Brain microvascular endothelial cell (primary cell): ENCODE measurements around the gene IRS4.

ENCODE experiments used
- DNase-seq: peaks from one replicate; pipeline ENCODE4 v3.0.0-alpha.2; 2020
- H3K27ac ChIP-seq: fragments of 250-450 bp; sonication (Bioruptor Pico); 2 replicates; pipeline ENCODE4 v1.5.1; 2020; ENCODE audit warnings: mild to moderate bottlenecking, moderate library complexity
- H3K27me3 ChIP-seq: fragments of 250-450 bp; sonication (Bioruptor Pico); replicated peaks from 2 replicates; pipeline ENCODE4 v1.5.1; 2020; ENCODE audit warnings: mild to moderate bottlenecking
- H3K36me3 ChIP-seq: fragments of 250-450 bp; sonication (Bioruptor Pico); replicated peaks from 2 replicates; pipeline ENCODE4 v1.5.1; 2020; ENCODE audit warnings: mild to moderate bottlenecking
- H3K4me3 ChIP-seq: 2 replicates; pipeline ENCODE4 v1.5.1; 2011; ENCODE audit warnings: low read depth, mild to moderate bottlenecking, control low read depth, low read length, moderate library complexity
- in situ Hi-C: cut with HindIII; loops from 2 replicates; pipeline ENCODE4 v1.10.0; 2017; ENCODE audit warnings: low sequenced_read_pairs, low pct_ligation_motif_present
- TF ChIP-seq, protein P1 (sequence below): IDR thresholded peaks from 2 replicates; pipeline ENCODE4 v1.5.1; 2011; ENCODE audit warnings: low read depth, mild to moderate bottlenecking, moderate library complexity, low read length, control low read depth, inconsistent platforms; ENCODE audit errors: missing control alignments

The IRS4 gene

DNA sequence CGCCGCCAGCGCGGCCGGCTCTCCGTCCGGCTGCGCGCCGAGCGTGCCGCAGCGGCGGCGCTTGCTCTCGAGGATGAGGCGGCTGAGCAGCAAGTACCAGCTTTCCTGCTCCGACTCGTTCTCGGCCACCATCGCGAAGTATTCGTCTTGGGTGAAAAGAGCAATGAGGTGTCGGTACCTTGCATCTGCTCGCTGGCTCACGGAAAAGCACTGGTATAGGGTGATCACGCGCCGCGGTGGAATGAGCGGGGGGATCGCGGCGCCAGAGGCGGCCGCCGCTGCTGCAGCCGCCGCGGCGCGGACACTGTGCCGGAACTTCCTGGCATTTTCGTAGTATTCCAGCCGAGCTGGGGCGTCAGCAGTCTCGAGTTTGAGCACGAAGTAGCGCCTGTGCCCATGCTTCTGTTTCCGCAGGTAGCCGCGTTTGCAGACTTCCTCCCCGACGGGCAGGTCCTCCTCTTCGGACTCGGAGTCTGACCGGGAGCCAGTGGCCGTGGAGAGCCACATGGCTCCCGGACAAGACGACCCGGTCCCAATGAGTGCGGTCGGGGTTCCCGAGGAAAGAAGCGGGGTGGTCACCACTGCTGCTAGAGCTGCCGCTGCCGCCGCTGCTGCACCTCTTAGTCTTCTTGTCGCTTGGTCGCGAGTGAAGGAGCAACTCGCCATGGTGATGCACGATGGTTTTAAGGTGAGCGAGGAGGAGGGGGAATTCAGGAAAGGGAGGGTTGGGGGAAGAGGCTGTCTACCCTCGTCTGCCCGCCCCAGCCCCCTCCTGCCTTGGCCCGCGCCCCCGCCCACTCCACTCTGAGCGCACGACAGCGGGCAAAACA lies 469 bp downstream of the IRS4 start:
- Histone ChIP-seq H3K27ac (no peak overlapping the region), H3K4me3 (peak overlapping the region; percentile 42), H3K36me3 (no peaks in the 10 kb centered on the region), H3K27me3 (peaks cover 33% of the 10 kb centered on the region)
- in situ Hi-C loops: no loop called here
- TF ChIP-seq, protein P1, sequence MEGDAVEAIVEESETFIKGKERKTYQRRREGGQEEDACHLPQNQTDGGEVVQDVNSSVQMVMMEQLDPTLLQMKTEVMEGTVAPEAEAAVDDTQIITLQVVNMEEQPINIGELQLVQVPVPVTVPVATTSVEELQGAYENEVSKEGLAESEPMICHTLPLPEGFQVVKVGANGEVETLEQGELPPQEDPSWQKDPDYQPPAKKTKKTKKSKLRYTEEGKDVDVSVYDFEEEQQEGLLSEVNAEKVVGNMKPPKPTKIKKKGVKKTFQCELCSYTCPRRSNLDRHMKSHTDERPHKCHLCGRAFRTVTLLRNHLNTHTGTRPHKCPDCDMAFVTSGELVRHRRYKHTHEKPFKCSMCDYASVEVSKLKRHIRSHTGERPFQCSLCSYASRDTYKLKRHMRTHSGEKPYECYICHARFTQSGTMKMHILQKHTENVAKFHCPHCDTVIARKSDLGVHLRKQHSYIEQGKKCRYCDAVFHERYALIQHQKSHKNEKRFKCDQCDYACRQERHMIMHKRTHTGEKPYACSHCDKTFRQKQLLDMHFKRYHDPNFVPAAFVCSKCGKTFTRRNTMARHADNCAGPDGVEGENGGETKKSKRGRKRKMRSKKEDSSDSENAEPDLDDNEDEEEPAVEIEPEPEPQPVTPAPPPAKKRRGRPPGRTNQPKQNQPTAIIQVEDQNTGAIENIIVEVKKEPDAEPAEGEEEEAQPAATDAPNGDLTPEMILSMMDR: no peak
- DNase-seq: no peak

DNA sequence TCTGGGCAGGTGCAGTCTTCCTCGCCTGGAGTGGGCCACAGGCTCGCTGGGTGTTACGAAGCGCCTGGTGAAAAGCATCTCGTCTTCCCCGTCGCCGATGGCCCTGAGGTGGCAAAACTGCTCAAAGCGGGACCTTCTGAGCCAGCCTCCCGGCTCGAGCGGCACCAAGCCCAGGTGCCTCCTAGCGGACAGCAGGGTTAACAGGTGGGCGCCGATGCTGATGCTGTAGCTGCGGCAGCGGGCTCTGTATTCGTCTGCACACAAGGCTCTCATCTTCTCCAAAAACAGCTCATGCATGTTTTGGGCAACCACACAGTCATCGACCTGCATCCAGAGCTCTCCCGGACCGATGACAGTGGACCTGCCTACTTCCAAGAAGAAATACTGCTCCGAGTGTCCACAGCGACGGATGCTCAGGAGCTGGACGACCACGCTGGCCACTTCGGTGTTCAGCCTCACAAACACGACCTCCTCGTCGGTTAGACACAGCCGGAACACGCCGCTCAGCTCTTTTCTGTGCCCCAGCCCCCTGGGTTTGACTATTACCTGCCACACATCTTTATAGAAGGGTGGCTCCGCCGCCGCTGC lies 1.2 kb downstream of the IRS4 start:
- no peak overlapping the region for H3K4me3 ChIP-seq
- no peaks in the 10 kb centered on the region for H3K36me3 ChIP-seq
- TF ChIP-seq, protein P1: peak; percentile 27
- H3K27ac ChIP-seq: no peak overlapping the region
- H3K27me3 ChIP-seq: peaks cover 33% of the 10 kb centered on the region
- DNase-seq: no peak
- in situ Hi-C loops: no loop called here

DNA sequence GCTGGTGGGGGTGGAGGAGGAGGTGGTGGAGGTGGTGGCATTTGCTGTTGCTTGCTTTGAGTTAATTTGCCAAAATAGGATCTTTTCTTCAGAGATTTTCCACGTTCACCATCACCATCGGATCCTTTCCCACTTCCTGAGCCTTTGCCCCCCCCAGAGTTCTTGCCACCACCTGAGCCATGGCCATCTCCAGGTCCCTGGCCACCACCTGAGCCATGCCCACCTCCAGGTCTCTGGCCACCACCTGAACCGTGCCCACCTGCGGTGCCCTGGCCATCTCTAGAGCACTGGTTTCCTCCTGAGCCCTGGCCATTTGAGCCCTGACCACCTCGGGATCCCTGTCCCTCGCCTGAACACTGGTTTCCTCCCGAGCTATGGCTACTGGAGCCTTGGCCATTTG lies 1.9 kb downstream of the IRS4 start:
- peaks cover 33% of the 10 kb centered on the region for H3K27me3 ChIP-seq
- no peak for DNase-seq
- H3K36me3 ChIP-seq: no peaks in the 10 kb centered on the region
- in situ Hi-C loops: no loop called here
- TF ChIP-seq, protein P1: no peak
- no peak overlapping the region for H3K4me3 ChIP-seq
- no peak overlapping the region for H3K27ac ChIP-seq

DNA sequence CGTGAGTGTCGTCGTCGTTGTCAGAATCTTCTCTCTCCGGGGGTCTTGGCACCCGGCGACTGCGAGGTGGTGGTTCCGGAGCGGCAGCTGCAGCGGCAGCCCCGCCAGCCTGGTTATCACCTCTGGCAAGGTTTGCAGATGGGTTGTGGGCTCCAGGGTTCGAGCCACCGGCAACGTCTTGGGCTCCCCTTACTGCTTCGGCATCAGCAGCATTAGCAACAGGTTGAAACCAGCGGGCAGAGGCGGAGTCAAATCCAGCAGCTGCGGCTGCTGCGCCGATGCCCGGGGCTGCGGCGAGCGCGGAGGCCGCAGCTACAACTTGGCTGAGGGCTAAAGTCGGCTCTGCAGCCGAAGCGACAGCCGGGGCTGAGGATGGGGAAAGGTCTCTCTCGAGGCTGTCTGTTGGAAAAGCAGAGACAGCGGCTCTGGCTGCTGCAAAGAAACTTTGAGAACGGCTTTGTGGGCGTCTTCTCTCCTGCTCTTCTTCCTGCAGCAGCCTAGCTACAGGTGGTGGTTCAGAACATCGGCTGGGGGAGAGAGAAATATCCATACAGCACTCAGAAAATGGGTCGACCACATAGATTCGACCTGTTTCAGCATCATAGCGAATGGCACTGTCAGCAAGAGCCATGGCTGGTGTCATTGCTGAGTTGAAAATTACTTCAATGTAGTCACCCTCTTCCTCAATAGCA lies 3.6 kb downstream of the IRS4 start:
- TF ChIP-seq, protein P1: no peak
- Histone ChIP-seq H3K36me3 (no peaks in the 10 kb centered on the region), H3K27ac (no peak overlapping the region), H3K27me3 (peaks cover 34% of the 10 kb centered on the region), H3K4me3 (no peak overlapping the region)
- in situ Hi-C loops: no loop called here
- DNase-seq: no peak

DNA sequence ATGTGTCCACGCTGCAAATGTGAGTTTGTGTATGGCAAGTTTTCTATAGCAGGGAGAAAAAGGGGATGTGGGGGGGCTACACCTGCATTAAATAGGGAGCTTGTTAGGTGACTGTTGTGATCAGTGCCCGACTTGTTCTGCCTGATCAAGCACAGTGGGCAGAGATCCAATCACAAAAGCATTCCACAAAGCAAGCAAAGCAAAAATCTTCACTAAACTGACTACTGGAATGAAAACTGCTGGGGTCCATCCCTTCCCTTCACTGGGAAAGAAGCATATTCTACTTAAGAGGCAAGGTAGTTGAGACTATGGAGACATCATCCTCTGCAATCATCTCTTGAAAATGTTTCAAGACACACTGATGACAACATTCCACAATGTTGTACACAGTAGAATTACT lies 5.2 kb downstream of the IRS4 start:
- H3K4me3 ChIP-seq: no peak overlapping the region
- no peak overlapping the region for H3K27ac ChIP-seq
- TF ChIP-seq, protein P1: no peak
- no peak for DNase-seq
- peaks cover 33% of the 10 kb centered on the region for H3K27me3 ChIP-seq
- in situ Hi-C loops: no loop called here
- H3K36me3 ChIP-seq: no peaks in the 10 kb centered on the region
